ENCODE data around the gene BFAR.
"Not testable (repeated sequence)": the region's sequence is repeated elsewhere in the genome, so short reads cannot be mapped to it uniquely, and the experiment has no call there.

The BFAR gene

DNA sequence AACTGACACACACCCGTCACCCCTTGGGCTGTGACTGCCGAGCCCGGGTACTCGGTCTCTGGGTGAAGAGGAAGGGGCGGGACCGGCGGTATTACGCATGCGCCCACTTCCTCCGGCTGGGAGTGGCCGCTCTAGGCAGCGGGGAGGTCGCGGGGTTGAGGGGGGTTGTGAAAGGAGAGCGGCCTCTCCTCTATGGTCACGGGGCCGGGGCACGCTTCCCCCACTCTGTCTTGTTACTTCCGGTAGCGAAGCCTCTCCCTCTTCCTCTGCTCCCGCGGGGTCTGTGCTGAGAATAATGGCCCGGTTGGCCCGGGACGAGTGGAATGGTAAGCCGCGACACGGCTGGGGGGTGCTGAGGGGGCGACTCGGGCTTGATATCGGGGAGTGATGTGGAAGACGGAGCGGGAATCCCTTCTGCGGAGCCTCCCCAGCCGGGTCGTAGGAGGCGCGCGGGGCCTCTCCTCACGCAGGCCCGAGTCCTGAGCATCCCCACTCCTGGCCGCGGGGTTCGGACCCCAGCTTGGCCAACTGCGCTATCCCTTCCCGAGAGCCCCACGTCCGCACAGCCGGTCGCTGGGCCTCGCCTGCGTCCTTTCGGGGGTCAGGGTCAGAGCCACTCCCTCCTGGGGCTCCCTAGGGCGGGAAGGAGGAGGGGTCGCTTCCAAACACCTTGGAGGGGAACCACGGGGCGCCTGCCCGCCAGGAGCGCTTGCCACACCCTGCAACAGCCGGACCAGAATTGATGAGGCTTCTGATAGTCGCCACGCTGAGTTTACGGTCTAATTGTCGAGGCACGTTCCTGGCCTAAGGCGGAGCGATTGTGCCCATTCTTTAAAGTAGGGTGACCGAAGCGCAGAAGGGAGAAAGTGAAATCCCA is at the start of gene BFAR:
Gene BFAR (plus strand): TSS at position 259 of the 877 bp plus-strand sequence. CDS start 11,396 bp downstream, outside the sequence.
- DNase-seq: peak; percentile 53 to 91

- DNase-seq: no peak
Measured at GRCh38 chr16:14585287-14585686, 47.5 kb upstream of the BFAR start.

DNA sequence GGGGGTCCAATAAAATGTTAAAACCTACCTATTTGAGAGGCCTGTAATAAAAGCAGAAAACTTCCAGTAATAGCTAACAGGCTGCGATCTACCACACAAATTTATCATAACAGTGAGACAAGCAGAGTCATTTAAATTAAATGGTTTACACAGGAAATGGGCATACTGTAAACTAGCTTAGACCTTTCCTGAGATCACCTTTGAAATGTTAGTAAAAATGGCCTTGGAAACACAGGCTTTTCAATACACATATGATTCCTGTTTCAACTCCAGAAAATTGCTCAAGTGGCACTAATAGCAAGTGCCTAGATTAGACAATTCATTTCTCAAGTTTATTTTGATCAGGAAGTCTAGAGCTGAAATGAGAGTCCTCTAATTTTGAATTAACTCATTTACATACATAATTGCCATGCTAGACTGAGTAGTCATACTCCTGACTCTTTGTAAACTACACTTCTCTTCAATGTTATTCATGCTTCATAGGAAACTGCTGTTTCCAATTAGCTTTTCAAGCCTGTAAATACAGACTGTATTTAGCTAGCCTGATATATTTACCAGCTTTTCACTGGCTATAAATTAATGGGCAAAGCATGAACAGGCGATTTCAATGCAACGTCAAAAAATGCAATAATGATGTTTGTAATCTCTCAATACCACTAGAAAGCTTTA is 46.0 kb upstream of the BFAR start:
- DNase-seq: no peak

GRCh38 chr16:14600164-14600563 is 32.6 kb upstream of the BFAR start:
- DNase-seq: peak in 1 of 2 experiments; percentile 20

DNA sequence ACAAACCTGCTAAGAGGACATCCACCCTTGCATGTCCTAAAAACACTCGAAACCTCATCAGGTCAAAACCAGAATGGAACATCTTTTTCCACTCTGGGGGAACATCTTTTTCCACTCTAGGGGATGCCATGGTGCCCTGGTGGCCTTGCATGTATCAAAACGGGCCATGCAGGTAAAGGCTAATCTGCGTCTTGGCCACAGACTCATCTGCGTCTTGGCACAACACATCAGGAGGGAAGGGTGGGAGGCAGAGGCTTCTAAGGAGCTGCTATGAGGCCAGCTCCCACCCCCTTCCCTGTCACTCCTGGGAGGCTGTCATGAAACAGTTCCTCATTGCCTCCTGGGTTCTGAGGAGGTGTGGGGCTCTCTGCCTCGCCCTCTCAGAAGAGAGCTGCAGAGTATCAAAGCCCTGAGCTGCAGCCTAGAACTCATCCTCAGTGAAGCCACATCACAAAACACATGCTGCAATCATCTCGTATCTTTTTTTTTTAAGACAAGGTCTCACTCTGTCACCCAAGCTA is 30.2 kb upstream of the BFAR start:
- DNase-seq: no peak

- no peak for DNase-seq
Measured at GRCh38 chr16:14606102-14606501, 26.6 kb upstream of the BFAR start.

DNA sequence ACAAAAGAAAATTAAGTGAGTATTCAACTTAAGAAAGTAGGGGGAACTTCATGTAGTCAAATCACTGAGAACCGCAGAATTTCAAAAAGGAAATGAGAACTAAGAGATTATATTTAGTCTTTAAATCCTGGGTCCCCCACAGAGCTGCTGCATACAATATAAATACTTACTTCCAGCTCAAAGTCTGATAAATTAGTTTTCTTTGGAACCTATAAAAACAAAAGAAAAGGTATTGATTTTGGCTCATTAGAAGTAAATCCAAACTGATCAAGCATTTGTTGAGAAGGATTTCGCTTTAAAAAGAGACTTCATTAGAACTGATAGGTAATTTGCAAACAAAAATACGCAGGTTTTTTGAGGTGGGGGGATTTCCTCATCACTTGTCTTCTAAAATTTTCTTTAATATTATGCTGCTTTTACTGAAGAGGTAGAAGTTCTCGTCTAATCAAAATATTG is 24.6 kb upstream of the BFAR start:
- no peak for DNase-seq

DNA sequence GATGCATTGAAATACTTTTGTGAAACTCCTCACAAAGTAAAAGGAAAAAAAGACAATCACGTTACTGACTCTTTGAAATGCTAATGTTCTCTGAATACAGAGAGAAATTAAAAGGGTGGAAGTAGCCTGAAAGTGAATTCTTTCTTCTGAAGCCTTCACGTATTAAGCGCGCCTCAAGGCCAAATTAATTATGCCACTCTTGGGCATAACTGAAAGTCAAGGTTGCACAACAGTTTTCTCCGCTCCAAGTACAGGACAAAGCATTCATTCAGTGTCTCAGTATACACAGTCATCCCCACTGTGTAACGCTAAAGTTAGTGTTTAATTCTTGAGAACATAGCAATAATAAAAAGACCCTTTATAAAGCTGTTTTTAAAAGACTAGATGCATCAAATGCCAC is 24.1 kb upstream of the BFAR start:
- DNase-seq: no peak

GRCh38 chr16:14609716-14610115 is 23.0 kb upstream of the BFAR start:
- DNase-seq: no peak

DNA sequence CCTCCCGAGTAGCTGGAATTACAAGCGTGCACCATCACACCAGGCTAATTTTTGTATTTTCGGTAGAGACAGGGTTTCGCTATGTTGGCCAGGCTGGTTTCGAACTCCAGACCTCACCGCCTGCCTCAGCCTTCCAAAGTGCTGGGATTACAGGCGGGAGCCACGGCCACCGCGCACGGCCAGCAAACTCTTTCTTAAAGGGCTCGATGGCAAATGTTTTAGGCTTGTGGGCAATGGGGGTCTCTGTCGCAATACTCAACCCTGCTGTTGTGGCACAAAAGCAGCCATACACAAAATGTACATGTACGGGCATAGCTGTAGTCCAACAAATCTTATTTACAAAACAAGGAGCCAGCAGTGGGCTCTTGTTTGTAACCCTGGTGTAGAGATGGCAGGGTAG is 21.1 kb upstream of the BFAR start:
- DNase-seq: no peak

DNA sequence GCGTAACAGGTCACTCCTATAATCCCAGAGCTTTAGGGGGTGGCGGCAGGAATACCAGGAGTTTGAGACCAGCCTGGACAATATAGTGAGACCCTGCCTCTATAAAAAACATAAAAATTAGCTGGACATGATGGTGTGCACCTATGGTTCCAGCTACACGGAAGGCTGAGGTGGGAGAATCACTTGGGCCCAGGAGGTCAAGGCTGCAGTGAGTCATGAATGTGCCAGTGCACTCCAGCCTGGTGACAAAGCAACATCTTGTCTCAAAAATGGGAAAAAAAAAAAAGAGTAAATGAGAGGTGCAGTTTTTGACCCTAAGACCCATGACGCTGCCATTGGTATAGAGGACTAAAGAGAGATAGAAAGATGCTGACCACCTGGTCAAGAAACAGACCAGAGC is 18.8 kb upstream of the BFAR start:
- DNase-seq: no peak

- DNase-seq: no peak
Measured at GRCh38 chr16:14616280-14616679, 16.5 kb upstream of the BFAR start.

GRCh38 chr16:14618566-14618965 is 14.2 kb upstream of the BFAR start:
- no peak for DNase-seq

DNA sequence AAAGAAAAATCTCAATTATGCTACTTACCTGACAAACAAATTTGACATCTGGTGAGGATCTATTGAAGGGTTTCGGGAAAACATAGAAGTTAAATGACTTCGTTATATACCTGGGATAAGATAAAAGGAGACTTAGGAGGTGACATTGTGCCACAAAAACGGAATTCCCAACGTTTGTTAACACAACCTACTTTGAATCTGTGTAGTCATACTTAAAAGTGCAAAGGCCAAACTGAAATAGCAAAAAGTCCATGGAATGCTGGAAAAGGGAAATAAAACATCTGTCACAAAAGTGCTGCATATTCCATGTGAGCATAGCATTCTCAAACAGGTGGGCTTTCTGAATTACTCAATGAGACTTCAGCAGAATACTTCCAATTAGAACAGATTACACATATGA is 5.7 kb upstream of the BFAR start:
- no peak for DNase-seq

DNA sequence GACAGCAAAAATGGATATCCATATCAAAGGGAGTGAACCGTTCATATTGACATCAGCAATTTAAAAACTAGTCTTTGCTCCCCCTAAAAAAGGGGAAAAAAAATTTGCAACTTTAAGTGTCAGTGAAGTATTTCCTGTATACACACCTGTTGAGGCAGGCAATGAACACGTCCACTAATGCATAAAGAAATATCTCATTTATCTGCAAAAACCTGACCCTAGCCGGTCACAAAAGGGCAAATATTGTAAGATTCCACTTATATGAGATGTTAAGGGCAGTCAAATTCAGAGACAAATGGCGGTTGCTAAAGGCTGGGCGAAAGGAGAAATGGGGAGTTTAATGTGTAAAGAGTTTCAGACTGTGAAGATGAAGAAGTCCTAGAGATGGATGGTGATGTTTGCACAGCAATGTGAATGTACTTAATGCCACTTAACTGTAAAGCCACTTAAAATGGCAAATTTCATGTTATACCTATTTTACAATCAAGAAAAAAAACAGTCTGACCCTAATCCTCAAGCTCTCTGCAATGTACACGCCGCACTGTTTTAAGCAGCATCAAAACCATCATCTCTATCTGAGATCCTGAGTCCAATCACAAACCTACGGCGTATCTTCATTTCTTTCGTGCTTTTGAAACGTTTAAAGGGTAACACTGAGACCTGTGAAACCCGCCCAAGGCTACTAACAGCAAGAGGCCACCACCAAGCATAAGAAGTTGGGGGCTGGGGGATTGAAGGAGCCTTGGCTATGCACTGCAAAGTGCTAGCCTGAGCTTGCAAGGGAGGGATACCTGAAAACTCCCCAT is 3.7 kb upstream of the BFAR start:
- no peak for DNase-seq

DNA sequence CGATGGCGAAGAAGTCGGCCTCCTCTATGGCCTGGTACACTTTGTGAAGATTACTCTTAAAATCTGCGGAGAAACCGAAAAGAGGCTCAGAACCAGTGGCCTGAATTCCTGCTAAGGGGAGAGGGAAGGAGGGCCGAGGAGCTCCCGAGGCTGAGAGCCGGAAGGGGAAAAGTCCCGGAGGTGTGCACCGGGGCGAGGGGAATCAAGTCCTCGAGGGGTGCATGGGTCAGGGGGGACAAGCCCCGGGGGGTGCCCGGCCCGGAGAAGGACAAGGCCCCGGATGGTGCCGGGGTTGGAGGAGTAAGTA is 3.2 kb upstream of the BFAR start:
- DNase-seq: no peak

GRCh38 chr16:14629919-14630619 is 2.7 kb upstream of the BFAR start, which contains the start of gene PARN:
PARN (minus strand) TSS chr16:14630260; CDS start chr16:14630125, 135 bp downstream.
- peak; percentile 74 to 93 for DNase-seq

DNA sequence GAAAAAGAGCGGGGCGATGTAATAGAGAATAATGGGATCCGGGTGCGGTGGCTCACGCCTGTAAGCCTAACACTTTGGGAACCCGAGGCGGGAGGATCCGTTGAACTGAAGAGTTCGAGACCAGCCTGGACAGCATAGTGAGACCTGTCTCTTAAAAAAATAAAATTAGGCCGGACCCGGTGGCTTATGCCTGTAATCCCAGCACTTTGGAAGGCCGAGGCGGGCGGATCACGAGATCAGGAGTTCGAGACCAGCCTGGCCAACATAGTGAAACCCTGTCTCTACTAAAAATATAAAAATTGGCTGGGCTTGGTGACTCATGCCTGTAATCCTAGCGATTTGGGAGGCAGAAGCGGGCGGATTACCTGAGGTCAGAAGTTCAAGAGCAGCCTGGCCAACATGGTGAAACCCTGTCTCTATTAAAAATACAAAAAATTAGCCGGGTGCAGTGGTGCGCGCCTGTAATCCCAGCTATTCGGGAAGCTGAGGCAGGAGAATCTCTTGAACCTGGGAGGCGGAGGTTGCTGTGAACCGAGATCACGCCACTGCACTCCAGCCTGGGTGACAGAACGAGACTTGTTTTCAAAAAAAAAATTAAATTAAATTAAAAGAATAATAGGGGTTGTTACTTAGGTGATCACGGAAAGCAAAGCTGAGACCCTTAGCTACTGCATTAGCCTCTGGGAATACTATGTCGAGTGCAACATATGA is 2.0 kb upstream of the BFAR start:
- DNase-seq: not testable (repeated sequence)

- no peak for DNase-seq
Measured at GRCh38 chr16:14634389-14634725, 1.6 kb downstream of the BFAR start.

- no peak for DNase-seq
Measured at GRCh38 chr16:14635395-14636165, 2.8 kb downstream of the BFAR start.

Measured in SW 1271 (cell line).